Omental fat pad (tissue), 4 donors: ENCODE results near the gene DGKB. TPM values are rescaled to one million over a fixed set of nuclear protein-coding genes. Genes with fewer than 3 reads are reported as not detected.

Experiments
- ATAC-seq: fragments of 150-250 bp; one replicate; pipeline ENCODE4 v1.9.1; 2016; ENCODE audit warnings: mild to moderate bottlenecking, moderate library complexity; ENCODE audit not compliant: low FRiP score
- DNase-seq: peaks from one replicate; pipeline ENCODE4 v3.0.0-alpha.2; 2019; ENCODE audit warnings: low spot score
- total RNA-seq, 4 donors: library from RNA; depleted of rRNA; stranded (reverse); fragments of >200 nt; gene quantifications; one replicate each; pipeline ENCODE4 v1.1.0, GENCODE V29; 2016
- TF ChIP-seq, protein P1 (sequence below), 3 donors: fragments of 450-650 bp; IDR thresholded peaks; one replicate each; pipeline ENCODE4 v1.5.1; 2016 to 2017; ENCODE audit warnings: antibody characterized with exemption in 3 of 3, mild to moderate bottlenecking in 3 of 3, moderate library complexity in 2 of 3

DGKB gene
- total RNA-seq, 4 donors from 2014 or later: 0.12 to 2.8 TPM; not detected in 2

DNA sequence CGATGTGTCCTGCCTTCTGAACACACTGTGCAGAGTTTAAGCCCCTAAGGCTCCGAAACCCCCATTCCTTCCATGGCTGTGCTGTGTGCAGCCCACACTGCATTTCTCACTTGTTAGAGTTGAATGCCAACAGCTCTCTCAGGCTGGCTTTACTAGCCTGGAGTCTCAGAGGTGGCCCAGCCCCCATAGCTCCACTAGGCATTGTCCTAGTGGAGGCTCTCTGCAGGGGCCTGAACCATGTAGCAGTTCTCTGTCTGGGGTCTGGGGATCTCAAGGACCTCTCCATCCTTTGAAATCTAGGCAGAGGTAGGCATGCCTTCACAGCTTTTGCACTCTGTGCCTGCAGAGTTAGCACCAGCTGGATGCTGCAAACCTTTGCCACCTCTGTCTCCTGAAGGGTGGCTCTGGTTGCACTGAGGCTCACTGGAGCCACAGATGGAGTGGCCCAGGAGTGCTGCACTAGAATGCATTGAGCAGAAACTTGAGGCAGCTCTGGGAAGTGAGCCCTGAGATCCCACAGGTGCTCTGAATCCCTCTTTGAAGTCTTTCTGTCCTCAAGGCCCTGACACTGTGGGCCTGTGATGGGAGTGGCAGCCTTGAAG, 301.7 kb downstream of the DGKB start:
- no peak for DNase-seq
- no peak for ATAC-seq
- TF ChIP-seq, protein P1, sequence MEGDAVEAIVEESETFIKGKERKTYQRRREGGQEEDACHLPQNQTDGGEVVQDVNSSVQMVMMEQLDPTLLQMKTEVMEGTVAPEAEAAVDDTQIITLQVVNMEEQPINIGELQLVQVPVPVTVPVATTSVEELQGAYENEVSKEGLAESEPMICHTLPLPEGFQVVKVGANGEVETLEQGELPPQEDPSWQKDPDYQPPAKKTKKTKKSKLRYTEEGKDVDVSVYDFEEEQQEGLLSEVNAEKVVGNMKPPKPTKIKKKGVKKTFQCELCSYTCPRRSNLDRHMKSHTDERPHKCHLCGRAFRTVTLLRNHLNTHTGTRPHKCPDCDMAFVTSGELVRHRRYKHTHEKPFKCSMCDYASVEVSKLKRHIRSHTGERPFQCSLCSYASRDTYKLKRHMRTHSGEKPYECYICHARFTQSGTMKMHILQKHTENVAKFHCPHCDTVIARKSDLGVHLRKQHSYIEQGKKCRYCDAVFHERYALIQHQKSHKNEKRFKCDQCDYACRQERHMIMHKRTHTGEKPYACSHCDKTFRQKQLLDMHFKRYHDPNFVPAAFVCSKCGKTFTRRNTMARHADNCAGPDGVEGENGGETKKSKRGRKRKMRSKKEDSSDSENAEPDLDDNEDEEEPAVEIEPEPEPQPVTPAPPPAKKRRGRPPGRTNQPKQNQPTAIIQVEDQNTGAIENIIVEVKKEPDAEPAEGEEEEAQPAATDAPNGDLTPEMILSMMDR (IDR thresholded peaks at IDR 0.05): no peak

DNA sequence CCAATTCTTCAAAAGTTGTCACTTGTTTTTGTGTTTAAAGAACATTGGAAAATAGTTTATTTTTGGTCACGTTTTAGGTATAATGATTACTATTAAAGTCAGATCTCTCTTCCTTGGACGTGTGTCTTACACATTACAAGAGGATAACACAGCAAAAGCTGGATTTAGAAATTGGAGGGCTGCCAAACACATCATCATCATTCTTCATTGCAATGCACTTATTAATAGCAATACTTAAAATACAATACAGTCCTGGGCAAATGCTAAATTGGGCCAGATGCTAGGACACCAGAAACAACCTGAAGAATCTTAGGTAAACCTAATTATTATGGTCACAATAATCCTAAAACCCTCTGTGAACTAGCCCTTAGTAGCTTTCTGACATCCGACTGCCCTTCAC, 303.6 kb downstream of the DGKB start:
- ATAC-seq (no peak), DNase-seq (no peak)
- TF ChIP-seq, protein P1 (IDR thresholded peaks at IDR 0.05): no peak

DNA sequence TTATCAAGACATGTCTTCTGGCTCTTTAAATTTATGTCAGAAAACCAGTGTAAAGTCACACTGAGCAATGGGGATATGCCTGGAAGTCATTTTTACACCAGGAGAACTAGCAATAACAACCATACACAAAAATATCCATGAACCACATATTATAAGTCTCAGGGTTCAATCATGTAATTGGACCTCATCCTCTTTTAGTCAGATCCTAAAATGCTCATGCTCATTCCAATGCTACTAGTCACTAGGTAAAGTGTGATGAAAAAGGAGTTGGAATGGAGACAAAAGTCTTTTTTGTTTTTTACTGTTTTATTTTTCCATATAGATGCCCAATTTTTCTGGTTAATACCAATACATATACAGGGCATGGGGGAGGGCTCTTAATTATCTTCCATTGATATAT, 306.1 kb downstream of the DGKB start:
- ATAC-seq (no peak), DNase-seq (no peak)
- TF ChIP-seq, protein P1 (IDR thresholded peaks at IDR 0.05): no peak

DNA sequence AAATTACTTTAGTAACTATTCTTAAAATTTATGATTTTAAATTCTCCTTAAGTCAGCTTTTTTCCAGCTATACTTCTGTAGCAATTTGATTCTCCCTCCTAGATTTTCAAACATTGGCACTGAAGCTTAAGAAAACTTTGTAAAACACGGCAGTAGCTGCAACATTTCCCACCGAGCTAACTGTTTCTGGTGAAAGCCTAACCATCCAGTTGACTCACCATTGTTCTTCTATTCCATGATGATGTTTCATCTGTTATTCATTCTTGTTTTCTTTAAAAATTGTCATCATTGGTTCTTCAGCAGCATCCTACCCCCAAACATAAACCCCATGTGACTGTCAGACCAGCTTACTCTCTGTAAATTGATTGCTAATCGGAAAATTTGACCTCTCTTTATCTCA, 312.3 kb downstream of the DGKB start:
- no peak for ATAC-seq
- TF ChIP-seq, protein P1 (IDR thresholded peaks at IDR 0.05): no peak
- no peak for DNase-seq

DNA sequence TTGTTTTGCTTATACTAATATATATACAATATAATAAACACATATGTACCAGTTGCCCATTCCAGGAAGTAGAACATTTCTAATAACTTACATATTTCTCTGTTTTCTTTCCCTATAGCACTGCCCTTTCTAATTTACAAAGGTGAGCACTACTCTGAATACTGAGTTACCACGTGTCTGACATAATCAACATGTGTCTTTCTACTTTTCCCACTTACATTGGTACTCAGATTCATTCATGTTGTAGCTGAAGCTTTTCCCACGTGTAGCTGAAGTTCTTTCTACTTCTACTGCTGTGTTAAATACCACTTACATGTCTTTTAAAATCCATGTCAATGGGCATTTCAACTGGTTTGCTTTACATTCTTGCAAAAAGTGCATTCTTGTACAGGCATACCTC, 317.3 kb downstream of the DGKB start:
- TF ChIP-seq, protein P1 (IDR thresholded peaks at IDR 0.05): no peak
- ATAC-seq: no peak

DNA sequence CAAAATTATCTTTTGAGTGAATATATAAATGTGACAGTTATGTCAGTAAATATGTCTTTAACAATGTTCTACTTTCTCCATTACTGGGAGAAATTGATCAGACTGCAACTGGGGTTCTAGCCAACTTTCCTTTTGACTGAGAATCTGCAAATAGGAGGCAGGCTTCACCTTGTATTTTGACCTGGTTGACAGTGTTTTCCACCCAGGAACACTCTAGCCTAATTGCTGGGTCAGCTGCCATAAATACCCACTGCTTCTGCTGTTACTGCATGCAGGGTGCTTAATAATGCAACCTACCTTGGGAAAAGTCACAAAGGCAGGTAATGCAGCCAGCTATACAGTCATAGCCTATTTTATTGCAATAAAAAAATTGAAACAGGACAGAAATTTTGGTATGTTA, 319.0 kb downstream of the DGKB start:
- DNase-seq (no peak), ATAC-seq (no peak)
- TF ChIP-seq, protein P1 (IDR thresholded peaks at IDR 0.05): no peak

More for the DNA sequence above, 317.3 kb downstream of the DGKB start:
- DNase-seq: no peak

DNA sequence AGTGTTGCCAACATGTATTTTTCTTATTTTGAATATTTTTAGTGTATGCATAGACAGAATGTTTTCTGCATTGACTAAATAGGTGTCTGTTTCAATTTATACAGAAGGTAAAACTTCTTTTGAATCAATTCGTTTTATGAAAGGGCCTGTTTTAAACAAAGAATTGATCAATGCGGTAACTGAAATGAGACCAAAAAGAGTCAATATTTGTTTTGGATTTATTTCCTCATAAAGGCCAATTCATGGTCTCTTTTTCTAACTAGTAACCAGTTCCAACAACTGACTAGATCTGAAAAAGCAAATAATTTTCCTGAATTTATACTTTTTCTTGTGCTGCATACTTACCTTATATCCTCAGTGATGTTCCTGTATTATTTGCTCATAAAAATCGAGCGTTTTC, 320.5 kb downstream of the DGKB start:
- DNase-seq (no peak), ATAC-seq (no peak)
- TF ChIP-seq, protein P1 (IDR thresholded peaks at IDR 0.05): no peak
